Smooth muscle cell (in vitro differentiated cells): ENCODE results near the gene DNAJB1. TPM values are rescaled to one million over a fixed set of nuclear protein-coding genes. Genes with fewer than 3 reads are reported as not detected.
A peak's percentile ranks its signal among the peaks of the same experiment; 100 is the strongest.

Source experiments
- DNase-seq: peaks from one replicate; lab custom pipeline; 2025; ENCODE audit not compliant: unreplicated experiment; lab: John Stamatoyannopoulos, UW
- H2AFZ ChIP-seq: fragments of 200-600 bp; sonication (generic); 2 replicates; pipeline ENCODE4 v1.6.0; 2016; ENCODE audit warnings: antibody characterized with exemption, low read depth, mild to moderate bottlenecking
- H3F3A ChIP-seq: fragments of 200-600 bp; sonication (generic); 2 replicates; pipeline ENCODE4 v1.6.0; 2017; ENCODE audit warnings: antibody characterized with exemption, low read depth
- H3K27ac ChIP-seq: fragments of 200-600 bp; sonication (generic); 2 replicates; pipeline ENCODE4 v1.5.1; 2016; ENCODE audit warnings: low read depth, mild to moderate bottlenecking
- H3K27me3 ChIP-seq: fragments of 200-600 bp; sonication (generic); 2 replicates; pipeline ENCODE4 v1.6.1; 2016; ENCODE audit warnings: low read depth, mild to moderate bottlenecking
- H3K36me3 ChIP-seq: fragments of 200-600 bp; sonication (generic); 2 replicates; pipeline ENCODE4 v1.5.1; 2016; ENCODE audit warnings: low read depth
- H3K4me1 ChIP-seq: fragments of 200-600 bp; sonication (generic); 2 replicates; pipeline ENCODE4 v1.5.1; 2016; ENCODE audit warnings: low read depth
- H3K4me2 ChIP-seq: fragments of 200-600 bp; sonication (generic); 2 replicates; pipeline ENCODE4 v1.6.0; 2016; ENCODE audit warnings: mild to moderate bottlenecking
- H3K4me3 ChIP-seq: fragments of 200-600 bp; sonication (generic); 2 replicates; pipeline ENCODE4 v1.5.1; 2016; ENCODE audit warnings: mild to moderate bottlenecking
- H3K79me2 ChIP-seq: fragments of 200-600 bp; sonication (generic); 2 replicates; pipeline ENCODE4 v1.6.0; 2016; ENCODE audit warnings: low read depth, mild to moderate bottlenecking
- H3K9ac ChIP-seq: fragments of 200-600 bp; sonication (generic); 2 replicates; pipeline ENCODE4 v1.6.0; 2016; ENCODE audit warnings: low read depth
- H3K9me3 ChIP-seq: fragments of 200-600 bp; sonication (generic); replicated peaks from 2 replicates; pipeline ENCODE4 v1.5.1; 2016; ENCODE audit warnings: low read depth
- H4K20me1 ChIP-seq: fragments of 200-600 bp; sonication (generic); 2 replicates; pipeline ENCODE4 v1.6.0; 2016; ENCODE audit warnings: low read depth
- CTCF ChIP-seq: fragments of 200-600 bp; sonication (generic); IDR thresholded peaks from 2 replicates; pipeline ENCODE4 v1.5.1; 2017; ENCODE audit warnings: borderline replicate concordance, mild to moderate bottlenecking, antibody characterized with exemption; ENCODE audit not compliant: insufficient read depth, poor library complexity, severe bottlenecking
- WGBS: methylation state at CpG from one replicate; pipeline ENCODE4 v1.1.7; 2016; ENCODE audit warnings: low lambda C conversion rate; 5-methylcytosine and 5-hydroxymethylcytosine counted together
- polyA plus RNA-seq: library from polyadenylated mRNA; unstranded; fragments of >200 nt; fragmentation: Nextera tagmentation; extraction: Ambion mirVana; gene quantifications from 2 replicates; pipeline ENCODE4 v1.2.1, GENCODE V29; 2016
- total RNA-seq: library from RNA; depleted of rRNA; stranded (reverse); fragments of >200 nt; gene quantifications from 2 replicates; pipeline ENCODE4 v1.2.3, GENCODE V29; 2014

DNAJB1 gene
- total and polyA plus RNA-seq, 2 experiments from 2014 or later: 114 to 152 TPM

DNA sequence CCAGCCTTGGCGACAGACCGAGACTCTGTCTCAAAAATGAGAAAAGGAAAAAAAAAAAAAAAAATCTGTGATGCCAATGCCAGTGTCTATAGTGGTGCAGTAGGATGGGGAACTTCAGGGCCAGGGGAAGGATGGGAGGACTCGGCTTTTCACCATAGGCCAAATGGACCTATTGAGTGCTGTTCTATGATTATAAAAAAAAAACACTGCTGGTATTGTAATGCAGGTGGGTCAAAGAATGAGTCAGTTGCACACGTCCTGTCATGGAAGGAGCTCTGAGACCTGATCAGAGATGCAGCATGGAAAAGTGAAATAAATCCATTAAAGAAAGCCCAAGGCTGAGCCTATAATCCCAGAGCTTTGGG, 7.0 kb downstream of the DNAJB1 start:
- Histone ChIP-seq H3K79me2 (peaks cover 17% of the 10 kb centered on the region), H3K9ac (no peak overlapping the region), H3K36me3 (peaks cover 7% of the 10 kb centered on the region), H3K4me2 (no peak overlapping the region), H3K4me3 (no peak overlapping the region), H3K9me3 (no peaks in the 10 kb centered on the region), H3F3A (peaks cover 11% of the 10 kb centered on the region), H2AFZ (no peak overlapping the region), H3K27me3 (no peaks in the 10 kb centered on the region), H3K4me1 (peaks cover 2% of the 10 kb centered on the region), H3K27ac (peak overlapping the region; percentile 10), H4K20me1 (peaks cover 30% of the 10 kb centered on the region)
- no peak for TF ChIP-seq CTCF
- no peak for DNase-seq
- 93% methylated on average over 4 of the region's 4 CpGs for WGBS

GRCh38 chr19:14510311-14511228, 7.6 kb downstream of the DNAJB1 start:
- Histone ChIP-seq H2AFZ (no peak overlapping the region), H3K9me3 (no peaks in the 10 kb centered on the region), H3K27ac (peak overlapping the region; percentile 14), H3K79me2 (peaks cover 11% of the 10 kb centered on the region), H4K20me1 (peaks cover 24% of the 10 kb centered on the region), H3K4me1 (no peaks in the 10 kb centered on the region), H3K36me3 (peaks cover 7% of the 10 kb centered on the region), H3K4me2 (no peak overlapping the region), H3K9ac (no peak overlapping the region), H3K4me3 (no peak overlapping the region), H3F3A (peaks cover 13% of the 10 kb centered on the region), H3K27me3 (no peaks in the 10 kb centered on the region)
- DNase-seq: no peak
- WGBS: 72% methylated on average over 22 of the region's 22 CpGs
- TF ChIP-seq CTCF: no peak

GRCh38 chr19:14507704-14508542, 10.3 kb downstream of the DNAJB1 start:
- Histone ChIP-seq H3K9ac (no peak overlapping the region), H3K27ac (peak overlapping the region; percentile 85), H3K4me2 (no peak overlapping the region), H3K27me3 (no peaks in the 10 kb centered on the region), H3K9me3 (no peaks in the 10 kb centered on the region), H4K20me1 (no peaks in the 10 kb centered on the region), H3F3A (peaks cover 11% of the 10 kb centered on the region), H3K4me1 (no peaks in the 10 kb centered on the region), H2AFZ (no peak overlapping the region), H3K4me3 (no peak overlapping the region), H3K36me3 (no peaks in the 10 kb centered on the region), H3K79me2 (no peaks in the 10 kb centered on the region)
- WGBS: 75% methylated on average over 12 of the region's 12 CpGs
- DNase-seq: no peak
- TF ChIP-seq CTCF: no peak
